Mesothelial cell of epicardium (in vitro differentiated cells): ENCODE results near the gene ERAS. TPM values are rescaled to one million over a fixed set of nuclear protein-coding genes. Genes with fewer than 3 reads are reported as not detected.
"Not testable (repeated sequence)": the region's sequence is repeated elsewhere in the genome, so short reads cannot be mapped to it uniquely, and the experiment has no call there.

ENCODE experiments used
- DNase-seq, 2 experiments: peaks; one replicate each; pipeline ENCODE4 v3.0.0; 2021; ENCODE audit warnings: low spot score in 2 of 2; ENCODE audit not compliant: unreplicated experiment in 2 of 2
- H3K27ac Mint-ChIP-seq: 2 replicates; pipeline ENCODE4 v1.8.0; 2021; ENCODE audit warnings: mixed read lengths
- H3K27me3 Mint-ChIP-seq: 2 replicates; pipeline ENCODE4 v1.8.0; 2021; ENCODE audit warnings: low read depth, mixed read lengths
- H3K36me3 Mint-ChIP-seq: 2 replicates; pipeline ENCODE4 v1.8.0; 2021; ENCODE audit warnings: mixed read lengths
- H3K4me1 Mint-ChIP-seq: 2 replicates; pipeline ENCODE4 v1.8.0; 2021; ENCODE audit warnings: mixed read lengths
- H3K4me3 Mint-ChIP-seq: 2 replicates; pipeline ENCODE4 v1.8.0; 2021; ENCODE audit warnings: mild to moderate bottlenecking, moderate library complexity, mixed read lengths
- H3K9me3 Mint-ChIP-seq: 2 replicates; pipeline ENCODE4 v1.8.0; 2021; ENCODE audit warnings: mixed read lengths
- total RNA-seq: library from RNA; stranded (reverse); gene quantifications from 3 replicates; pipeline ENCODE4 v1.2.1, GENCODE V29; 2021
- TF ChIP-seq, protein P1 (sequence below): fragments of 200-600 bp; sonication (generic); IDR thresholded peaks from one replicate; pipeline ENCODE4 v1.5.0; 2021; ENCODE audit warnings: antibody characterized with exemption; ENCODE audit not compliant: unreplicated experiment

Gene ERAS
- total RNA-seq, 1 donor from 2014 or later, result 0.63 TPM

DNA sequence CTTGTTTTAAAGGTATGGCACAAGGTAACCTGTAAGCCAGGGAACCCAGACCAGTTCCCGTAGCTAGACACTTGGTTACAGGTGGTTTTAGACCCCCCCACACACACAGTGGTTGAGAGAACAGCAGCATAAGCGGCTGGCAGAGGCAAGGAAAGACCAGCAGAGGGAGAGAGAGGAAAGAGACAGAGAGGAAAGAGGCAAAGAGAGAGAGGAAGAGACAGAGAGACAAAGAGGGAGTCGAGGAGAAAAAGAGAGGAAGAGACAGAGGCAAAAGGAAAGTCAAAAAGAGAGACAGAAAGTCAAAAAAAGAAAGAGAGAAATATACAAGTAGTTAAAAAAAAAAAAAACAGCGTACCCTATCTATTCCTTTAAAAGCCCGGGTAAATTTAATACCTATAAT lies 28.6 kb downstream of the ERAS start:
- Mint-ChIP-seq H3K36me3 (peaks cover under 1% of the 10 kb centered on the region), H3K4me1 (peaks cover 5% of the 10 kb centered on the region), H3K9me3 (peaks cover 34% of the 10 kb centered on the region), H3K27me3 (no peaks in the 10 kb centered on the region), H3K4me3 (no peak overlapping the region), H3K27ac (no peak overlapping the region)
- TF ChIP-seq, protein P1, sequence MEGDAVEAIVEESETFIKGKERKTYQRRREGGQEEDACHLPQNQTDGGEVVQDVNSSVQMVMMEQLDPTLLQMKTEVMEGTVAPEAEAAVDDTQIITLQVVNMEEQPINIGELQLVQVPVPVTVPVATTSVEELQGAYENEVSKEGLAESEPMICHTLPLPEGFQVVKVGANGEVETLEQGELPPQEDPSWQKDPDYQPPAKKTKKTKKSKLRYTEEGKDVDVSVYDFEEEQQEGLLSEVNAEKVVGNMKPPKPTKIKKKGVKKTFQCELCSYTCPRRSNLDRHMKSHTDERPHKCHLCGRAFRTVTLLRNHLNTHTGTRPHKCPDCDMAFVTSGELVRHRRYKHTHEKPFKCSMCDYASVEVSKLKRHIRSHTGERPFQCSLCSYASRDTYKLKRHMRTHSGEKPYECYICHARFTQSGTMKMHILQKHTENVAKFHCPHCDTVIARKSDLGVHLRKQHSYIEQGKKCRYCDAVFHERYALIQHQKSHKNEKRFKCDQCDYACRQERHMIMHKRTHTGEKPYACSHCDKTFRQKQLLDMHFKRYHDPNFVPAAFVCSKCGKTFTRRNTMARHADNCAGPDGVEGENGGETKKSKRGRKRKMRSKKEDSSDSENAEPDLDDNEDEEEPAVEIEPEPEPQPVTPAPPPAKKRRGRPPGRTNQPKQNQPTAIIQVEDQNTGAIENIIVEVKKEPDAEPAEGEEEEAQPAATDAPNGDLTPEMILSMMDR, result no peak
- DNase-seq, result no peak

DNA sequence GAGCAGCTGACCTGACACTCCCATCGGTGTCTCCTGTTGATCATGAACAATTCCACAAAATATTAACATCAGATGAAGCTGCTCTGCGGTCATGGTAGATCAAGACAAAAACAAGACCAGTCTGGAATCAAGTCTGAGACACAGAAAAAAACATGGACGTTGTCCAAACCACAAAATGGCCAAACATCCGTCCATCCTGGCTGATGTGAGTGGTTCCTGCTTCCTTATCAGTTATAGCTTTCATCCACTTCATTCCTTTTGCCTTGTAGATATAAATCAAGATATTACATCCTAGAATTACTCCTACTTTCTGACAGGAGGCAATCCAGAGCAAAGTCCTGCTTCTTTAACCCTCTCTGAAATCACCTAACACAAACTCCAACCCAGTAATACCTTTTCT lies 37.9 kb downstream of the ERAS start:
- Mint-ChIP-seq H3K4me1 (peaks cover 13% of the 10 kb centered on the region), H3K4me3 (no peak overlapping the region), H3K9me3 (peaks cover 16% of the 10 kb centered on the region), H3K36me3 (no peaks in the 10 kb centered on the region), H3K27ac (peak overlapping the region; percentile 73), H3K27me3 (no peaks in the 10 kb centered on the region)
- TF ChIP-seq, protein P1, result no peak
- DNase-seq, result peak in 1 of 2 experiments; percentile 22

DNA sequence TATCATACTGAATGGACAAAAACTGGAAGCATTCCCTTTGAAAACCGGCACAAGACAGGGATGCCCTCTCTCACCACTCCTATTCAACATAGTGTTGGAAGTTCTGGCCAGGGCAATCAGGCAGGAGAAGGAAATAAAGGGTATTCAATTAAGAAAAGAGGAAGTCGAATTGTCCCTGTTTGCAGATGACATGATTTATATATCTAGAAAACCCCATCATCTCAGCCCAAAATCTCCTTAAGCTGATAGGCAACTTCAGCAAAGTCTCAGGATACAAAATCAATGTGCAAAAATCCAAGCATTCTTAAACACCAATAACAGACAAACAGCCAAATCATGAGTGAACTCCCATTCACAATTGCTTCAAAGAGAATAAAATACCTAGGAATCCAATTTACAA lies 45.7 kb downstream of the ERAS start:
- H3K27me3 Mint-ChIP-seq, DNase-seq, H3K4me1 Mint-ChIP-seq, H3K36me3 Mint-ChIP-seq, H3K9me3 Mint-ChIP-seq, H3K4me3 Mint-ChIP-seq, H3K27ac Mint-ChIP-seq: not testable (repeated sequence)

DNA sequence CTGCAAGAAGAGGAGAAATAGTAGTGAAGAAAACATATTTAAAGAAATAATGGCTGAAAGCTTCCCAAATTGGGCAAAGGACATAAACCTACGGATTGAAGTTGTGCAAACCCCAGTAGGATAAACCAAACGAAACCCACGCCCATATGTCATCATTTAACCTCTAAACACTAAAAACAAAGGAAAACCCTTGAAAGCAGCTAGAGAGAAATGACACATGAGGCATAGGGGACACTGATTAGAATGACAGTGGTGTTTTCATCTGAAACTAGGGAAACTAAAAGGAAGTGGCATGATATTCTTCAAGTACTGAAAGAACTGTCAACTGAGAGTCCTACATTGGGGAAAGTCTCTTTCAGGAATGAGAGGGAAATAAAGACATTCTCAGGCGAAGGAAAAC lies 50.6 kb downstream of the ERAS start:
- not testable (repeated sequence) for H3K4me1 Mint-ChIP-seq, DNase-seq, H3K4me3 Mint-ChIP-seq, H3K27me3 Mint-ChIP-seq, H3K36me3 Mint-ChIP-seq, H3K27ac Mint-ChIP-seq
- H3K9me3 Mint-ChIP-seq, result peaks cover 13% of the 10 kb centered on the region

Other genes with a start within 250 kb of the ERAS start
- 85.8 to 98.6 TPM (median 88.8 TPM) in 3 replicates for gene WDR13, start 229.0 kb upstream of the ERAS start, total RNA-seq
- gene WAS, start 142.7 kb upstream of the ERAS start, total RNA-seq, result 1.4 to 2.2 TPM (median 1.5 TPM) in 3 replicates
- 5.3 to 6.3 TPM (median 5.4 TPM) in 3 replicates for gene SUV39H1, start 129.8 kb upstream of the ERAS start, total RNA-seq
- gene GLOD5, start 64.8 kb upstream of the ERAS start, total RNA-seq, result not detected in 3 replicates
- not detected in 3 replicates for gene GATA1, start 39.9 kb upstream of the ERAS start, total RNA-seq
- 196 to 205 TPM (median 200 TPM) in 3 replicates for gene HDAC6, start 24.4 kb upstream of the ERAS start, total RNA-seq
- 41.6 to 46.9 TPM (median 42.8 TPM) in 3 replicates for gene PCSK1N, start 9.1 kb downstream of the ERAS start, total RNA-seq
- gene TIMM17B, start 71.3 kb downstream of the ERAS start, total RNA-seq, result 64.7 to 68.2 TPM (median 67.6 TPM) in 3 replicates
- gene PQBP1, start 71.4 kb downstream of the ERAS start, total RNA-seq, result 62.2 to 64.9 TPM (median 64.3 TPM) in 3 replicates
- 42.2 to 45.9 TPM (median 43.8 TPM) in 3 replicates for gene SLC35A2, start 85.1 kb downstream of the ERAS start, total RNA-seq
- gene PIM2, start 92.5 kb downstream of the ERAS start, total RNA-seq, result 9.3 to 10.3 TPM (median 9.7 TPM) in 3 replicates
- 64.4 to 66.0 TPM (median 64.5 TPM) in 3 replicates for gene OTUD5, start 131.1 kb downstream of the ERAS start, total RNA-seq
- gene KCND1, start 145.3 kb downstream of the ERAS start, total RNA-seq, result 5.1 to 6.1 TPM (median 5.6 TPM) in 3 replicates
- gene GRIPAP1, start 175.8 kb downstream of the ERAS start, total RNA-seq, result 64.4 to 69.7 TPM (median 68.4 TPM) in 3 replicates
- gene TFE3, start 216.8 kb downstream of the ERAS start, total RNA-seq, result 52.5 to 54.2 TPM (median 53.2 TPM) in 3 replicates
- 33.5 to 35.1 TPM (median 33.7 TPM) in 3 replicates for gene CCDC120, start 232.5 kb downstream of the ERAS start, total RNA-seq
- gene PRAF2, start 247.5 kb downstream of the ERAS start, total RNA-seq, result 30.5 to 32.0 TPM (median 31.7 TPM) in 3 replicates